Measurements from ENCODE around the gene RFX1.

RFX1 gene

DNA sequence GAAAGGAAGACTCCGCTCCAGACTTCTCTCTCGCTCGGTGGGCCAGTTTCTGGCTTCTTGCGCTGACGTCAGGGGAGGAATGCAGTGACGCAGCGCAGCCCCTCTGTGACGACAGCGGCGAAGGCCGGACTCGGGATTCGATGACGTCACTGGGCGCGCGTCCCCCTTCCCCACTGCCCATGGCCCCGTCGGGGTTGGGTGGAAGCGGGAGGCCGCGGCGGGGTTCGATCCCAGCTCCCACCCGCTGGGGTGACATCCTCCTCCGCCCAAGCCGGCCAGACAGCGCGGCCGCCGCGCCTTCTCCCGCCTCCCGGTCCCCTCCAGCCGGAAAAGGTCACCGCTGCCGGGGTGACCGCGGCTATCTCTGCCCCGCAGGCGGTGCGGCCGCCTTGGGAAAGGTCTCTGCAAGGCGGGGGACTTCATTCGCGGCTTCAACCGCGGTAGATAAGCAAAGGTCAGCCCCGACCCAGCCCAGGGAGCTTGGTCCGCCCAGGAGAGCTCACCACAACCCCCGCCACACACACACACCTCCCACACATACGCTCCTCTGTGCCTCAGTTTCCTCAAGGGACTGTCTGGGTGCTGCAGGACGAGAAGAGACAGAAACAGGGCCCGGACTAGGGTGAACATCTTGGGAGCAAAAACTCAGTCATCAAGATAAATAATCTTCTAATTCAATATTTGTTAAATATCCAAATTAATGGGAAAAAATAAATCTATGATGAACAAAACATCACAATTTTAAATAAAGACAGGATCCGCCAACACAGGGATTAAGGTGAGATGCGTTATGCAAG lies 844 bp upstream of the RFX1 start:
- DNase-seq (ENCODE audit: low read depth), result no peak
- H3K4me3 ChIP-seq (ENCODE audit: low read depth, low read length), result peak overlapping the region; percentile 86
- TF ChIP-seq, protein P1, sequence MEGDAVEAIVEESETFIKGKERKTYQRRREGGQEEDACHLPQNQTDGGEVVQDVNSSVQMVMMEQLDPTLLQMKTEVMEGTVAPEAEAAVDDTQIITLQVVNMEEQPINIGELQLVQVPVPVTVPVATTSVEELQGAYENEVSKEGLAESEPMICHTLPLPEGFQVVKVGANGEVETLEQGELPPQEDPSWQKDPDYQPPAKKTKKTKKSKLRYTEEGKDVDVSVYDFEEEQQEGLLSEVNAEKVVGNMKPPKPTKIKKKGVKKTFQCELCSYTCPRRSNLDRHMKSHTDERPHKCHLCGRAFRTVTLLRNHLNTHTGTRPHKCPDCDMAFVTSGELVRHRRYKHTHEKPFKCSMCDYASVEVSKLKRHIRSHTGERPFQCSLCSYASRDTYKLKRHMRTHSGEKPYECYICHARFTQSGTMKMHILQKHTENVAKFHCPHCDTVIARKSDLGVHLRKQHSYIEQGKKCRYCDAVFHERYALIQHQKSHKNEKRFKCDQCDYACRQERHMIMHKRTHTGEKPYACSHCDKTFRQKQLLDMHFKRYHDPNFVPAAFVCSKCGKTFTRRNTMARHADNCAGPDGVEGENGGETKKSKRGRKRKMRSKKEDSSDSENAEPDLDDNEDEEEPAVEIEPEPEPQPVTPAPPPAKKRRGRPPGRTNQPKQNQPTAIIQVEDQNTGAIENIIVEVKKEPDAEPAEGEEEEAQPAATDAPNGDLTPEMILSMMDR (IDR thresholded peaks at IDR 0.05; ENCODE audit: low read depth, low read length, missing control alignments), result no peak

DNA sequence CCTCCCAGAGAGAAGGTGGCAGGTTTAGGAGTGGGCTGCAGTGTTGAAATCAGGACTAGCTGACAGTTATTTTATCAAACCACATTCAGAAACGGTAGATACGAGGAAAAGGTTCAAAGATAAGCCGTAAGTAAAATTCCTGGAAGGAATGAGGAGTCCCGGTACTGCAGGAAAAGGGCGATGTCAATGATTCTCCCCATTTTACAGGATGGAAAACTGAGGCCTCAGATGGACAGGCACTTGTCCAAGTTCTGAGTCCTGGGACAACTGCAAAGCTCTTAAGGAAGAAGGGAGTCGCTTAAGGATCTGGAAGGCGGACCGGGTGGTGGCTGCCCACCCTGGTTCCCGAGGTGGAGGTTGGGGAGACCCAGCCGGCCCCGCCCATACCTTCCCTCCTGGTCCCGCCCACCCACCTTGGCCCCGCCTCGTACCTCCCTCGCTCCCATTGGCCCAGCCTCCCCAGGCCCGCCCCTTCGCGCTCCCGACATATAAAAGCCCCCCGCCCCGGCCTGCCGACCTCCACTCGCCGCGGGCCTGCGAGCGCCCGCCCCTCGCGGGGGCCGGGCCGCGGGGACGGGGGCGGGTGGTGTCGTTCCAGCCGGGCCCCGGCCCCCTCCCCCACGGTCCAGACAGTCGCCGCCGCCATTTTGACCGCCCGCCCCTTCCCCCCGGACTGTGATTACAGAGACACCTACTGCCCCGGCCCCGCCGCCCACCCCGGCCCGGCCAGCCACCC lies 603 bp downstream of the RFX1 start:
- no peak for DNase-seq (ENCODE audit: low read depth)
- TF ChIP-seq, protein P1 (IDR thresholded peaks at IDR 0.05; ENCODE audit: low read depth, low read length, missing control alignments), result no peak
- peak overlapping the region; percentile 86 for H3K4me3 ChIP-seq (ENCODE audit: low read depth, low read length)

DNA sequence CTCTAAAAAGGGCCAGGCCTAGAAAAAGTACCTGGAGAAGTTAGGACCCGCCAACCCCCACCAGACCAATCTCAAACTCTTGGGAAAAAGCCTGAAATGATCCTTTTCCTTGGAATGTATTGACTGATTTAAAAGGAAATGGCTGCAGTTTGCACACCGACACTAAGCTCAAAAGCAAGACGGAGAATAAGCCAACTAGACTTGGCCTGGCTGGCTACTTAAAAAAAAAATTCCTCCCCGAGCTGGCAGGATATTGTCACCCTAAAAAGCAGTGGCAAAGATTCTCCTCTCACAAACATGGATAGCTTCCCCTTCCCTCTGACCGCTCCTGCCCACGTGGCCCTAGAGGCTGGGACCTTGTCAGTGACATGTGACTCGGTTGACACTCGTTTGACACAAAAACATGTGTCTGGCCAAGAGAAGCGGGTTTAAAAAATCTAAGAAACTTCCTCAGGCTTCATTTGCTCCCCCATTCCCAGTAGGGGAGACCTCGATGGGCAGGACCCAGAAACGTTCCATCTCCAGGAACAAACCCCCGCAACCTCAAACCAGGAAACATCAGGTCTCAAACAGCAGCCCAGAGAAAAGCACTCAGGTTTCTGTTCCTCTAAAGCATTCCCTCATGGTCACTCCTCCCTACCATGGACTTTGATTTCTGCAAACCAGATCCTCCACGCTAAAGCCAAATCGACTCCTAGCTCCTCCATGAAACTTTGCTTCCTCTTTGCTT lies 1.3 kb downstream of the RFX1 start:
- peak overlapping the region; percentile 86 for H3K4me3 ChIP-seq (ENCODE audit: low read depth, low read length)
- TF ChIP-seq, protein P1 (IDR thresholded peaks at IDR 0.05; ENCODE audit: low read depth, low read length, missing control alignments), result no peak
- DNase-seq (ENCODE audit: low read depth), result no peak

DNA sequence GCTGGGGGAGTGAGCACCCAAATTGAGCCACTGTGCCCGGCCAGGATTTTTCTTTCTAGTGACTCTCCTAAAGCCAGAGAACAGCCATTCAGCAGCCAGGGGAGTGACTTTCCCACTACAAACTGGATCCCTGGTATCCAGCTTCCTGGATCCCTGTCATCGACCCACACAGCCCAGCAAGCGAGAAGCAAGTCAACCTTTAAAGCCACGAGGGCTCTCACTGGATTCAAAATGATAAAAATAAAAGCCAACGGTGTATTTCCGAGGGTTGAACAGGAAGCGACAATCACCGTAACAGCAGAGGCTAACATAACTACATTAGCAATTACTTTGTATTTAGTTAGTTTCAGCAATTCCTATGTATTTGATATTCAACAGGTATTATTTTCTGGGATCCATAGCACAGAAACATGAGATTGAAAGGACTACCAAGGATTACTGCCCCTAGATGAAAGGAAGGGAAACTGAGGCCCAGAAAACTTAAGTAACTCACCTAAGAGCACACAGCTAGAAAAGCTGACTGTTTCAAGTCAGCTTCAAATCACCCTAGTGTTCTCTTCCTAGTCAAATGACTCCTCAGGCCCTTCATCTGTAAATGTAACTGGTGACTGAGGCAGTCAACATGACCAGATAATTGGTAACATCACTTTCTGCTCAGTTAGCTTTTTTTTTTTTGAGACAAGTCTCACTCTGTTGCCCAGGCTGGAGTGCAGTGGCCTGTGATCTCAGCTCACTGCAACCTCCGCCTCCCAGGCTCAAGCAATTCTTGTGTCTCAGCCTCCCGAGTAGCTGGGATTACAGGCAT lies 2.7 kb downstream of the RFX1 start:
- no peak for DNase-seq (ENCODE audit: low read depth)
- no peak overlapping the region for H3K4me3 ChIP-seq (ENCODE audit: low read depth, low read length)
- TF ChIP-seq, protein P1 (IDR thresholded peaks at IDR 0.05; ENCODE audit: low read depth, low read length, missing control alignments), result no peak

DNA sequence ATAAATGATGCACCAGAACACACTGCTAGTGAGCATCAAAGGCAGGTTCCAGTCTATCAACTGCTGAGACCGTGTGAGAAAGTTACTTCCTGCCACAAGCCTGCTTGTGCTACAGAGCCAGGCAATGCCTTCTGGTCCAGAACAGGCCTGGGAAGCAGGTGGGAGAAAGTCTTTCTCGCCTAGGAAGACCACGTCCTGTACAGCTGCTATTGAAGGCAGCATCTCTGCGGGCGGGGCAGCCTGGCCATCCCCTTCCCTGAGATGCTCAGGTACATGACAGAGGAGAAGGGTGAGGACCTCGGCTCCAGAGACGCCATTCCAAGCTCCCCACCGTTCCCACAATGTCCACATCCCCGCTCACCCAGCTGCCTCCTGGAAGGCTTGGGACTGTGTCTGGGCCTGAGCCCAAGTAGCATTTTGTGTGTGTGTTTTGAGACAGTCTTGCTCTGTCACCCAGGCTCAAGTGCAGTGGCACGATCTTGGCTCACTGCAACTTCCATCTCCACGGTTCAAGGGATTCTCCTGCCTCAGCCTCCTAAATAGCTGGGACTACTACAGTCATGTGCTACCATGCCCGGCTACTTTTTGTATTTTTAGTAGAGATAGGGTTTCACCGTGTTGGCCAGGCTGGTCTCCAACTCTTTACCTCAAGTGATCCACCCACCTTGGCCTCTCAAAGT lies 3.4 kb downstream of the RFX1 start:
- H3K4me3 ChIP-seq (ENCODE audit: low read depth, low read length), result no peak overlapping the region
- no peak for DNase-seq (ENCODE audit: low read depth)
- TF ChIP-seq, protein P1 (IDR thresholded peaks at IDR 0.05; ENCODE audit: low read depth, low read length, missing control alignments), result no peak

All from GM12864 (cell line).